GM19025 (cell line): ENCODE data around the gene GPR75.
"Not testable (repeated sequence)": the region's sequence is repeated elsewhere in the genome, so short reads cannot be mapped to it uniquely, and the experiment has no call there.

Experiments
- ATAC-seq: cut with Tn5 transposase; IDR thresholded peaks from one replicate; pipeline ENCODE4 v1.9.1; 2021; ENCODE audit warnings: mild to moderate bottlenecking, low read depth, moderate library complexity; ENCODE audit not compliant: unreplicated experiment

GPR75 gene

DNA sequence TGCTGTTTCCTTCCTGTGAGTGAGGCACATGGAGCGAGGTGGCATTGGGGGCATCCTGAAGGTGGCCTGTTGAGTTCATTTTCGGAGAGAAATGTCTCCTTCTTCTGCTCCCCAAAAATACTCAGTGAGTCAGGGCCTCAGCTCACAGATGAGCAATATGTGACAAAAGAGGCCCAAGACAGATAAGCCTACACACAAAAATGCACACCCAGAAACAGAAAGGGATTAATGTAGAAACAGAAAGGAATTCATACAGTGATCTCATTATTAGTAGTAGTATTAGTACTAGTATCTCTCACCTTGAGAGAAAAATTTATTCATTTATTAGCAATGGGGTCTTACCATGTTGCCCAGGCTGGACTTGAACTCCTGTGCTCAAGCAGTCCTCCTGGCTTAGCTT, 5.1 kb downstream of the GPR75 start:
- ATAC-seq: no peak

DNA sequence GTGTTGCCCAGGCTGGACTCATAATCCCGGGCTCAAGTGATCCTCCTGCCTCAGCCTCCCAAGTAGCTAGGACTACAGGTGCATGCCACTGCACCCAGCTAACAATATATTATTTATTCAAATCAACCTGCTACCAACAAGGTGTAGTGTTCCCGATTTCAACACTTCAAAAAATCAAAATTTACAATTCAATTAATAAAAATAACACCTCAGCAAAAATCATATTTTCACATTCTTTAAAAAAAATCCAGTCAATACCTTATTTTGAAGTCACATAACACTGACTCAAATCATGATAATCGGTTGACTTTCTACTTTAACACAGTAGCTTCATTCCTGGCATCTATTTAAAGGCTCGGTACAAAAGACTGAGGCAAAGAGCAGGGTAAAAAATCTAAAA, 7.2 kb downstream of the GPR75 start:
- ATAC-seq: no peak

DNA sequence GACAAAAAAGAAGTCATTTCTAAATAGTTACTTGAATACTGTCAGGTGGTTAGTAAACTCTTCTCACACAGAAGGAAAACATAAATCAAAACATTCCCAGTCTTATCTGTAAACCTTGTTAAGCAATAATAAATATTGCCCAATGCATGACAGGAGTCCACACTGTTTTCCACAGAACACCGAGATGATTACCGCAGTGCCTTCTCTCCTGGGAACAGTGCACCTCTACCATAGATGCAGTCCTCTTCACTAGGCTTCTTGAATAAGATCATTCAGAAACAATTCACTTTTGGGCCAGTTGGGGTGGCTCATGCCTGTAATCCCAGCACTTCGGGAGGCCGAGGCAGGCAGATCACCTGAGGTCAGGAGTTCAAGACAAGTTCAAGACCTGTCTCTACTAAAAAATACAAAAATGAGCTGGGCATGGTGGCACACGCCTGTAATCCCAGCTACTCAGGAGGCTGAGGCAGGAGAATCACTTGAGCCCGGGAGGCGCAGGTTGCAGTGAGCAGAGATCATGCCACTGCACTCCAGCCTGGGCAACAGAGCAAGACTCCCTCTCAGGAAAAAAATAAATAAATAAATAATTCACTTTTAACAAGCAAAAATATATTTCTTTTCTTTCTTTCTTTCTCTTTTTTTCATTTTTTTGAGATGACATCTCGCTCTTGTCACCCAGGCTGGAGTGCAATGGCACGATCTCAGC, 8.6 kb downstream of the GPR75 start:
- not testable (repeated sequence) for ATAC-seq

DNA sequence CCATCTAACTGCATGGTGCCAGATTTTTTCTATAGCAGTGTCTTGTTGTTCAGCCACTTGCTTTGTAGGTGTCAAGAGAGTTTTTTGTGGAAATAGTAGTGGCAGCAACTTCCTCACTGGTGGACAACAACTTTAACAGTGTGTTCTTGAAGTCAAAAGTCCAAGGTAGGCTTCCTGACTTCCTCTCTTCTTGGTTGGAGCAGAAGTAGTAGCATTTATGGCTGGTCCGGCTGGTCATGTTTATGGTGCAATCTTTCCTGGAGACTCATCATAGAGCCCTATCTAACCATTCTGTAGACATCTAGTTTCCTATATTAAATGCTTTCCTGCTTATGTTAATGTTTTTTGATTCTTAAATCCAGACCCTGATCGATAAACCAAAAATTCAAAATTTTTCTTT, 11.7 kb downstream of the GPR75 start:
- ATAC-seq: no peak

DNA sequence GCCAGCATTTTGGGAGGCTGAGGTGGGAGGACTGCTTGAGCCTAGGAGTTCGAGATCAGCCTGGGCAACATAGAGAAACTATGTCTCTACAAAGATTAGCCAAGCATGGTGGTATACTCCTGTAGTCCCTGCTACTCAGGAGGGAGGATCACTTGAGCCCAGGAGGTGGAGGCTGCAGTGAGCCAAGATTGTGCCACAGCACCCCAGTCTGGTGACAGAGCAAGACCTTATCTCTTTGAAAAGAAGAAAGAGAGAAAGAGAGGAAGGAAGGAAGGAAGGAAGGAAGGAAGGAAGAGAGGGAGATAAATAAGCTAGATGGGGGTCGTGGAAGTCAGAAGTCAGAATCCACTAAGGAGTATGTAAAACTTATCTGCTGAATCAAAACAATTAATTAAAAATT, 16.2 kb downstream of the GPR75 start:
- no peak for ATAC-seq

DNA sequence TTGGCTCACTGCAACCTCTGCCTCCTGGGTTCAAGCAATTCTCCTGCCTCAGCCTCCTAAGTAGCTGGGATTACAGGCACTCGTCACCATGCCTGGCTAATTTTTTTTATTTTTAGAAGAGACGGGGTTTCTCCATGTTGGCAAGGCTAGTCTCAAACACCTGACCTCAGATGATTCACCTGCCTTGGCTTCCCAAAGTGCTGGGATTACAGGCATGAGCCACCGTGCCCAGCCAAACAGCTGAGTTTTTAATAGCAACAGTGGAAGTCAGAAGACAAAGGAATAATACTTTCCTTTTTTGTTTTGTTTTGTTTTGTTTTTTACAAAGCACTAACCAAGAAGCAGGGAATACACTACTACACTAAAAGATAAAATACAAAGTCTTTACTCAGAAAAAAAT, 16.9 kb downstream of the GPR75 start:
- no peak for ATAC-seq

DNA sequence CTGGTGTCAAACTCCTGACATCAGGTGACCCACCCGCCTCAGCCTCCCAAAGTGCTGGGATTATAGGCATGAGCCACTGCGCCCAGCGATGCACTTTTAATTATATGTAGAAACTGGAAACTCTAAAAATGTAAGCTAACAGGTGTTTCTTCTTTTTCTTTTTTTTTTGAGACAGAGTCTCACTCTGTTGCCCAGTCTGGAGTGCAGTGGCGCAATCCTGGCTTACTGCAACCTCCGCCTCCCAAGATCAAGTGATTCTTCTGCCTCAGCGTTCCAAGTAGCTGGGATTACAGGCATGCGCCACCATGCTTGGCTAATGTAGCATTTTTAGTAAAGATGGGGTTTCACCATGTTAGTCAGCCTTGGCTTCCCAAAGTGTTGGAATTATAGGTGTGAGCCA, 18.1 kb downstream of the GPR75 start:
- not testable (repeated sequence) for ATAC-seq

DNA sequence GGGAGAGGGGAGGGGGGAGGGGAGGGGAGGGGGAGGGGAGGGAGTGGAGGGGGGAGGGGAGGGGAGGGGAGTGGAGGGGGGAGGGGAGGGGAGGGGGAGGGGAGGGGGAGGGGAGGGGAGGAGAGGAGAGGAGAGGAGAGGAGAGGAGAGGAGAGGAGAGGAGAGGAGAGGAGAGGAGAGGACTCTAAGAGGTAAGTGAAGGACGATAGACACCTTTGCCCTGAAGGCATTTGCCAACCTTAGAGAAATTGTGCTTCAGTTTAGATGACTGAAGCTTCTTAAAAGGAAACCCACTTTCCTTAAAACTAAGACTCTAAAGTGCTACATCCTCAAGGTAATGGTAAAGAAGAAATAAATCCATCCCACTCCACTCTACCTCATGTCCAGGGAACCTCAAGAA, 19.2 kb downstream of the GPR75 start:
- no peak for ATAC-seq

DNA sequence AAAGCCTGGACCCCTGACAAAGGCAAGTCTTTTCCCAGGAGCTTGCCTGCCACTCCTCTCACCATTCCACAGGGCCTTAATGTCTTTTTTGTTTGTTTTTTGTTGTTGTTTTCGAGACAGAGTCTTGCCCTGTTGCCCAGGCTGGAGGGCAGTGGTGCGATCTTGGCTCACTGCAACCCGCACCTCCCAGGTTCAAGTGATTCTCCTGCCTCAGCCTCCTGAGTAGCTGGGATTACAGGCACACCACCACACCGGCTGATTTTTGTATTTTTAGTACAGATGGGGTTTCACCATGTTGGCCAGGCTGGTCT, 29.8 kb downstream of the GPR75 start:
- not testable (repeated sequence) for ATAC-seq

DNA sequence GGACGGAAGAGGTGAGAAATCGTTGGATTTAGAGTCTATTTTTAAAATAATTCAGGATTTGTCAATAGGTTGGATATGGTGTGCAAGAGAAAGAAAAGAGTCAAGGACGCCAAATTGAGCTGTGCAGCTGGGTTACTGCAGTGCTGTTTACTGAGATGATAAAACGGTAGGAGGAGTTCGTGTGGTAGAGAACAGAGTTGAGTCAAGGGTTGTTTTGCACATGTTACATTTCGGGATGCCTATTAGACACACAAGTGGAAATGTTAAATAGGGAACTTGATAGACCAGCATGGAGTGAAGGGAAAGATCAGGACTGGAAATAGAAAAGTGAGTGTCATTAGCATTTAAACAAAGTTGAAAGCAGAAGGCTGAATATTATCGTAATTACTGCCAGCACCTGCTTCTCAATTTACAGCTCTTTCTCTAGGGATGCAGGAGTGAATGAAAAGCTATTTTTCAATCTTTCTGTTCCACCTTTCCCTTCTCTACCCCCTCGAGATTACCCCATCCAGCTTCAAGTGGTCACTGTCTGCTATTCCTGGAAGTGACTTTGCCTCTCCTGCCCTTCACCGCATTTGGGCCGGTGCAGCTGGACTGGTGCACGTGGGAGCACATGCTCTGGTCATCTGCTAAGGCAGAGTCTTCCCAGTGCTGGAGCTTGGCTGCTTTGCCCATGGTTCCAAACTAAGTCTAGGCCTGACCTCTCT, 30.3 kb downstream of the GPR75 start:
- ATAC-seq: no peak

DNA sequence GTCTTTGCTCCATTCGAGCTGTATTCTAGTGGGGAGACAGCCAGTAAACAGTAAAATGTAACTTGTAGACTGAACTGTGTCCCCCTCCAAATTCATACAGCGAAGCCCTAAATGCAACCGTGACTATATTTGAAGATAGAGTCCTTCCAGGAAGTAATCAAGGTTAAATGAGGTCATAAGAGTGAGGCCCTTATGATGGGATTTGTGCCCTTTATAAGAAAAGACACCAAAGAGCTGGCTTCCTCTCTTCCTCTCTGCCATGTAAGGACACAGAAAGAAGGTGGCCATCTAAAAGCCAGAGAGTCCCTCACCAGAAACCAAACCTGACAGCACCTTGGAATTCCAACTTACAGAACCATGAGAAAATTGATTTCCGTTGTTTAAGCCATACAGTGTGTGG, 31.4 kb downstream of the GPR75 start:
- no peak for ATAC-seq

DNA sequence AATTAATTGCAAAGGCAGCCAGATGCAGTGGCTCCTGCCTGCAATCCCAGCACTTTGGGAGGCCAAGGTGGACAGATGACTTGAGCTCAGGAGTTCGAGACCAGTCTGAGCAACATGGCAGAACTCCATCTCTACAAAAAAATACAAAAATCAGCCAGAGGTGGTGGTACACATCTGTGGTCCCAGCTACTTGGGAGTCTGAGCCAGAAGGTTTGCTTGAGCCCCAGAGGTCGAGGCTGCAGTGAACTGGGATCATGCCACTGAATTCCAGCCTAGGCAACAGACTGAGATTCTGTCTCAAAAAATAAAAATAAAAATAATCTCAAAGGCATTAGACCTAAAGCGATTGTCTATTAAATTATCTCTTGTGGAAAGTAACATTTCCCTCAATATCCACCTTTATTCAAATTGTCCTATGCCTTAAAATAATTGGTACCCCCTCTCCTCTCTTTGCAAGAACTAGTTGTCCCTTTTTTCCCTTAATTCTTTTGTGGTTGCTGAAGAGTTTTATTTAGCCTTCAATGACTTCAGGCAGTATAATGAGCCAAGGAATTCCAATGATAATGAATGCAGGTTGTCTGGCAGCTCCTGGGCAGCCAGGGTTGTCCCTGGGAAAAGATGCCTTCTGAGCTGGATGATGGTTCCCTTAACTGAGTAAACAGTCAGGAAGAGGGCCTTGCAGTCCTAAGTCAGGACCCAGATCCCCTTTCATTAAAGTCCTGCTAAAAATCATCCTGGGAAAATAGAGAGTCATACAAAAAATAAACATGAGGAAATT, 32.2 kb downstream of the GPR75 start:
- ATAC-seq: no peak

DNA sequence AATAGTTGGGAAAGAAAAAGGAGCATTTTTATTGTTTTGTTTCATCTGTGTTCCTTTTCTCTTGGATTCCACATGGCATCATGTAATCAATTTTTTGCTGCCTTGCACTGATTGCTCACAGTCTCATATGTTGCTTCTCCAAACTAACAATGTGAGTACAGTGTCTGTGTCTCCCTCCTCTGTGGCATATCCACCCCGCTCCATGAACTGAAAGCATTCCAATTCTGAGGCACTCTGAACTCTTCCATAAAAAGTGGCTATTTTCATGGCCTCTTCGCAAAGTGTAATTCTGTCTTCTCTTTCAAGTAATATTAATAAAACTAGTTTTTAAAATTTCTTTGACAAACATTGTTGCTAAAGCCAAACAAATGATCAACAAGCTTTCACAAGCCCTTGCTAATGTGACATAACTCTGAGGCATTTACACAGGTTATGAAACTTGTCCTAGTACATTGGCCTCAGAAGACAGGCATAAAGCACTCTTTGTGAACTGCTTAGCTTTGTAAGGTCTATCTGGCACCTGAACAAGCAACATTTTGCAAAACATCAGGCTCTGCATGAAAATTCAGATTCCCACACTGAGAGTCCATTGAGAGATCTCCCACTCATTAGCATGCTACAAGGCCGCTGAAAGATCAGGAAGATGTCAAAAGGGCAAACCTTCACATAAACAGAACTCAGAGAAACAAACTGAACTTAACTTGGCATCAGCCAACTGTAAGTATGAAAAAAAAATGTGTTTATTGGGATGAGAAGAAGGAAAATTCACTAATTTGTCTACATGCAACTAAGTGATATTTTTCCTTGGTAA, 33.0 kb downstream of the GPR75 start:
- no peak for ATAC-seq

DNA sequence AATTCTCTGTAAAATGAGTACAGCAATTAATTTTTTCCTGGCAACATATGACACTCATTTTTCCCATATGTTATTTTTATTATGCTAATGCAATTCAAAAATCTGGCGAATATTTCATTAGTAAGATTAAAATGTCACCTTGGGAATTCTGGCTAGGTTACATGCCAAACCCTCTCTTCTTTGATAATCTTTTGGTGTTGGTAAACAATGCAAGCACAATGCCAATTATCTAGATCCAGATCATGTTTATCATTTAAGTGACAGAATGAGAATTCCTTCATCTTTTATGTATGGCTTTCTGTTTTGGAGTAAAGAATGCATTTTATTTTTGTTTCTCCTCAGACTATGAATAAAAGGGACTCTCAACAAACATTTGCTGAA, 33.7 kb downstream of the GPR75 start:
- no peak for ATAC-seq

DNA sequence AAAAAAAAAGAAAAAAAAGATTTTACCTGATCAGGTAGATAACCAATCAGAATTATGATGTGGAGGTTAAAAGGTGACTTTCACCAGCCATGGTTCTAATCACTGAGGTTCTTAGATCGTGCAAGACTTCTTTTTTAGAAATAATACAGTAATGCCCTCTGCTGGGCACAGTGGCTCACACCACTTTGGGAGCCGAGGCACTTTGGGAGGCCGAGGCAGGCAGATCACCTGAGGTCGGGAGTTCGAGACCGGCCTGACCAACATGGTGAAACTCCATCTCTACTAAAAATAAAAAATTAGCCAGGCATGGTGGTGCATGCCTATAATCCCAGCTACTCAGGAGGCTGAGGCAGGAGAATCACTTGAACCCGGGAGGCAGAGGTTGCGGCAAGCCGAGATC, 36.1 kb downstream of the GPR75 start:
- not testable (repeated sequence) for ATAC-seq

DNA sequence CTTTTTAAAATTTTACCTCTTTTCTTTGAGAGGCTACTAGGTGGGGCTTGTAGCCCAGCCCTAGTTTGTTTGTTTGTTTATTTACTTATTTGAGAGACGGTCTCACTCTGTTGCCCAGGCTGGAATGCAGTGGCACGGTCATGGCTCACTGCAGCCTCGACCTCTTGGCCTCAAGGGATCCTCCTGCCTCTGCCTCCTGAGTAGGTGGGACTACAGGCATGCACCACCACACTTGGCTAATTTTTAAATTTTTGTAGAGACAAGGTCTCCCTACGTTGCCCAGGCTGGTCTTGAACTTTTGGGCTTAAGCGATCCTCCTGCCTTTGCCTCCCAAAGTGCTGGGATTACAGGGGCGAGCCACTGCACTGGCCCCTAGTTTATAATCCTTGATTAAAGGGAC, 38.0 kb downstream of the GPR75 start:
- no peak for ATAC-seq

DNA sequence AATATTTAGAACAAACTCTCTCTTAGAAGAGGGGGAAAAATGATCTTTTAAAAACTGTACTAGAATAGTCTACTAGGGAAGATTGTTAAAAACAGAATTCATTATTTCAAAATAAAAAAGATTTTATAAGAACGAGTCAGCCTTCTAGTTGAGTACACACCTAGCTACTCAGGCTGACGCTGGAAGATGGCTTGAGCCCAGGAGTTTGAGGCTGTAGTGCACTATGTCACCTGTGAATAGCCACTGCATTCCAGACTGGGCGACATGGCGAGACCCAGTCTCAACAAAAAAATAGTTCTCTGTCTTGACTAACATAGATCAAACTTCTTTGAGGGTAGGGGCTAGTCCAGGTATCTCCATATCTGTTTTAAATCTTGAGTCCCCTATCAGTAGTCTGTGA, 39.1 kb downstream of the GPR75 start:
- no peak for ATAC-seq

DNA sequence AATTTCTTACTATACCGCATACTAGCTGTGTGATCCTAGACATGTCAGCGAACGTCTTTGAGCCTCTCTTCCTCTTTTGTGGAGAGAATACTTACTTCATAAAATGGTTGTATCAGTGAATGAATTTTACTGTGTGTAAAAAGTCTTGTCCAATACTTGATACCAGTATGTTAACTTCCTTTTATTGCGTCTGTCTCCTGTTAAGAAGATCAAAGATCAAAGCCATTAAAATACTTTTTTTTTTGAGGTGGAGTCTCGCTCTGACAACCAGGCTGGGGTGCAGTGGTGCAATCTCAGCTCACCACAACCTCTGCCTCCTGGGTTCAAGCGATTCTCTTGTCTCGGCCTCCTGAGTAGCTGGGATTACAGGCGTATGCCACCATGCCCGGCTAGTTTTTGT, 39.7 kb downstream of the GPR75 start:
- ATAC-seq: no peak

DNA sequence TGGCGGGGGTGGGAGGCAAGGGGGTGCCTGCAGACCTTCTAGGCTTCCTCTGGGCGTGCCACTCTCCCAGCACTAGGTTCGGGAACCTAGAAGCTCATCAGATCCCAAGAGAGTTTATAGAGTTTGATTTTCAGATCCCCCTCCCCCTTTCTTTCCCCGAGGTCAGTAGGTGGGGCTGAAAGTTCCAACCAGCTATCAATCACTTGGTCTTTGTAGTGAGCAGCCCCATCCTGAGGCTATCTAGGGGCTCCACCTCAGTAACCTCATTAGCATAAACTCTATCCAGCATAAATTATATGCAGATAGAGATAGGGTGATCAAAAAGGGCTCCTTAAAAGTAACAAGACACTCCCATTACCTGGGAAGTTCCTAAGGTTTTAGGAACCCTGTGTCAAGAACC, 40.1 kb downstream of the GPR75 start:
- ATAC-seq: no peak

DNA sequence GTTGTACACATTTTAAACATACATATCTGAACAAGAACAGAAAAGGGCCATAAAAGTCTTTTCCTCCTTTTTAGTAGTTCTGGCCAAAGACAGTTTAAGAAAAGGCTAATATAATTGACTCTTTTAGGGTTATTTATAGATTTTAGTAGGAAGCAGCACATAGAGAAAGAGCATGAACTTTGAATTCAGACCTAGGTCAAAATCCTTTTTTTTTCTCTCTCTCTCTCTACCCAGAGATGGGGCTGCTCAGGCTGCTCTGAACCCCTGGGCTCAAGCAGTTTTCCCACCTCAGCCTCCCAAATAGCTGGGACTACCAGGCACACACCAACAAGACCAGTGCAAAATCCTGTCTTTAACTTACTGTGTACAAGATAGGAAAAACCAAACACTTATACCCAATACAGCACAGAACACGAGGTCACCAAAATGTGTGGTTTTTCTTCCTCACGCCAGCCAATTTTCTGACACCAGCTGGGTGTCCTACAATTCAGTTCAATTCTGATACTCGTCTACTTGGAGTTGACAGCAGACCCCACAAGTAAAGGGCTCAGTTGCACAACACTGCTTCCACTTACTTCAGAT, 40.8 kb downstream of the GPR75 start:
- ATAC-seq: no peak

DNA sequence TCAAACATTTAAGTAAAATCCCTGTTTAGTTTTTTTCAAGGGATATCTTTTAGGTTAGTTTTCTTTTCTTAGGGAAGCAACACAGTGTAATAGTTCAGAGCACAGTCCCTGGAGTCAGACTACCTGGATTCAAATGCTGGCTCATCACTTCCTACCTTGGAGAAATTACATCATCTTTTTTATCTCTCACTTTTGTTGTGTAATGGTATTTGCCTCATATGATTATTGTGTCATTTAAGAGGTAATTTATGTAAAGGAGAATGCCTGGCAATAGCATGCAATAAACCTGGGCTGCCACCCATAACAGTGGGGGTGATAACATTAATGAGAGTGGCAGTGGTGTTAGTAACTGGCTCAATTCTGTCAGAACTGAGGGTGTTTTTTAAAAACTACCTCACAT, 46.6 kb downstream of the GPR75 start:
- ATAC-seq: no peak
